OCI-LY7 (cell line): Measurements from ENCODE around the gene GIGYF1. TPM values are rescaled to one million over a fixed set of nuclear protein-coding genes. Genes with fewer than 3 reads are reported as not detected.

ENCODE experiments used
- BruUV-seq: library from RNA; stranded (reverse); fragments of 400-500 nt; replicated peaks from 2 replicates; lab custom pipeline; 2021; lab: Mats Ljungman, UMichigan
- CTCF ChIA-PET: fragments of 300-600 bp; sonication (Branson Sonifier 250); formaldehyde crosslinking; loops from one replicate; lab custom pipeline; 2022; ENCODE audit warnings: antibody characterized with exemption; ENCODE audit not compliant: unreplicated experiment; lab: Charles Lee
- POLR2A ChIA-PET: fragments of 300-600 bp; sonication (Branson Sonifier 250); formaldehyde crosslinking; loops from one replicate; lab custom pipeline; 2022; ENCODE audit warnings: antibody characterized with exemption; lab: Charles Lee
- DNase-seq: peaks from one replicate; pipeline ENCODE4 v3.0.0-alpha.2; 2015; ENCODE audit warnings: low spot score
- H2AFZ ChIP-seq: fragments of 200-600 bp; sonication (generic), shearing (Covaris generic); 2 replicates; pipeline ENCODE4 v1.6.1; 2014; ENCODE audit warnings: mild to moderate bottlenecking, antibody characterized with exemption, low read length, moderate library complexity
- H3K27ac ChIP-seq: fragments of 200-600 bp; sonication (generic); 2 replicates; pipeline ENCODE4 v1.5.1; 2014; ENCODE audit warnings: mixed run types, low read depth, mild to moderate bottlenecking, moderate library complexity, low read length, inconsistent platforms; ENCODE audit not compliant: poor library complexity, severe bottlenecking
- H3K36me3 ChIP-seq: fragments of 200-600 bp; sonication (generic); 2 replicates; pipeline ENCODE4 v1.6.1; 2014; ENCODE audit warnings: mild to moderate bottlenecking, antibody characterized with exemption, low read length, moderate library complexity, mixed read lengths; ENCODE audit not compliant: insufficient read depth
- H3K4me1 ChIP-seq: fragments of 200-600 bp; sonication (generic); 2 replicates; pipeline ENCODE4 v1.5.1; 2014; ENCODE audit warnings: mild to moderate bottlenecking, low read length; ENCODE audit not compliant: insufficient read depth, poor library complexity, severe bottlenecking
- H3K4me2 ChIP-seq: fragments of 200-600 bp; sonication (generic); 2 replicates; pipeline ENCODE4 v1.6.1; 2014; ENCODE audit warnings: mild to moderate bottlenecking, low read length
- H3K4me3 ChIP-seq: fragments of 200-600 bp; sonication (generic); 2 replicates; pipeline ENCODE4 v1.5.1; 2014; ENCODE audit warnings: mild to moderate bottlenecking, low read depth, low read length; ENCODE audit not compliant: poor library complexity, severe bottlenecking
- H3K79me2 ChIP-seq: fragments of 200-600 bp; sonication (generic); 2 replicates; pipeline ENCODE4 v1.6.1; 2016; ENCODE audit warnings: low read depth, mild to moderate bottlenecking, low read length, moderate library complexity, mixed read lengths; ENCODE audit not compliant: insufficient read depth
- H3K9me2 ChIP-seq: fragments of 200-600 bp; sonication (generic); 2 replicates; pipeline ENCODE4 v1.6.1; 2016; ENCODE audit warnings: mild to moderate bottlenecking, low read length, mixed read lengths; ENCODE audit not compliant: insufficient read depth
- H3K9me3 ChIP-seq: fragments of 200-600 bp; sonication (generic); 2 replicates; pipeline ENCODE4 v1.6.1; 2014; ENCODE audit warnings: mild to moderate bottlenecking, mixed run types, low read length, mixed read lengths
- H4K20me1 ChIP-seq: fragments of 200-600 bp; sonication (generic); 2 replicates; pipeline ENCODE4 v1.6.1; 2014; ENCODE audit warnings: mild to moderate bottlenecking, antibody characterized with exemption, low read length, moderate library complexity, mixed read lengths; ENCODE audit not compliant: insufficient read depth
- EZH2phosphoT487 ChIP-seq: fragments of 200-600 bp; sonication (generic); IDR thresholded peaks from 2 replicates; pipeline ENCODE4 v1.6.1; 2018; ENCODE audit warnings: low read depth, borderline replicate concordance, mild to moderate bottlenecking, mixed run types, antibody characterized with exemption, low read length, moderate library complexity, mixed read lengths
- intact Hi-C: fragments of 100-400 bp; cut with micrococcal nuclease; formaldehyde crosslinking; loops from one replicate; pipeline ENCODE4 v1.10.0; 2022; ENCODE audit not compliant: unreplicated experiment
- total RNA-seq, 2 experiments: library from RNA; depleted of rRNA in 1 of 2; stranded (reverse); fragments of >200 nt in 1 of 2; shearing (Covaris generic) in 1 of 2; gene quantifications; 2 replicates each; pipeline ENCODE4 v1.2.3, GENCODE V29; 2014 to 2022
- TF ChIP-seq, protein P1 (sequence below): fragments of 200-600 bp; sonication (generic); conservative IDR thresholded peaks from 2 replicates; pipeline ENCODE4 v1.5.1; 2014; ENCODE audit warnings: mild to moderate bottlenecking, antibody characterized with exemption, low read length, moderate library complexity, mixed read lengths

Gene GIGYF1
- total RNA-seq, 2 experiments from 2014 or later = 40.2 to 52.0 TPM

DNA sequence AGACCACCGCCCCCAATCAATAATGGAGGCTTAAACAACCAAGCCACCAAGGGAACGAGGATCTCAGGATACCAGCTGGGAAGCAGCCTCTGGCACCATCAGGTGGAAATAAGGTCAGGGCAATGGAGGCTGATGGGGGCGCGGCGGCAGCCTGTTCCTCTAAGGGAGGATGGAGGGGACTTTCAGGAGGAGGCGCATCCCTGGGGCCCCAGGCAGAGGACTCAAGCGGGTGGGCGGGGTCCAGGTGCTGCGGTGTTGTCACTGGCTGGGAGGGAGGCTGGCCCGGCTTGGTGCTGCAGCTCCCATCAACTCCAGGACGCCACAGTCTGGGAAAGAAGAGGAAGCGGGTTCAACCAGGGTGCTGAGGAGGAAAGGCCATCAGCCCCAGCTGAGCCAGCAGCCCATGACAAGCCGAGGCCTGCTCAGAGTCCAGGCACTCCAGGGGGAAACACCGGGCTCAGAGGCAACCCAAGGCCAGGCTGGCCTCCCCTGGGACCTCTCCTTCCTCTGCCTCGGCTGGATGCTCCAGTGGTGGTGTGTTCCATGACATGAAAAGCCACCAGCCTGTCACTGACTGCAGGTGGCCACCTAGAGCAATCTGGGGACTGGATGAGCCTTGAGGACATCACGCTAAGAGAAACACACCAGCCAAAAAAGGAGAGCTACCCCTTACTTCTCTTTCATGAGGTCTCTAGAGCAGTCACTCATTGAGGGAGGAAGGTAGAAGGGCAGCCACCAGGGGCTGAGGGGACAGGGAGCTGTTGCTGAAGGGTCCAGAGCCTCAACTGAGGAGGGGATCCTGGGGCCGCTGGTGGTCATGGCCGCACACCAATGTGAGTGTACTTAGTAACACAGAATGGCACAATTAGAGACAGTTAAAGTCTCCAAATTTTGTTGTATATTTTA is 4.6 kb downstream of the GIGYF1 start:
- H3K4me1 ChIP-seq = peaks cover 25% of the 10 kb centered on the region

DNA sequence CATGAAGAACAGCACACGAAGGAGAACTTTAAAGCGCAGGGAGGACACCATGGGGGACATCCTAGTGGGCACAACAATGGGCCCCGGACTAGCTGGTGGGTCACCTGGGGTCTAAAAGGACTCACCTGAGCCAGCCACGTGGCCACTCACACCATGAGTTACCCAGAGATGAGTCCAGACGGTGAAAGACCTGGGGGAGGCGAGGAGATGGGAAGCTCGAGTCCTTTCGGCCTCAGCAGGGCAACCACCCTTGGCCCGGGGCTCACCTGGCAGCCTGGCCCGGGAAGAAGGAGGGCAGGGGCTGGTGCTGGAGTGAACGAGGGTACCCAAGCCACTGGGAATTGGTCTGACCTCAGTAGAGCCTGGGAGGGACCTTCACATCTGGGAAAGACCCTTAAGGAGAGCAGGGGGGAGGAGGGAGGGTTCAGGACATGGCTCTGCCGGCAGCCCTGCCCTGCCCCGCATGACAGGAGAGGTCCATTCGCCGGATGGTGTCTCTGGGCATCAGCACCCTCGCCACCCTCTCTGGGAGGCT is 5.7 kb downstream of the GIGYF1 start:
- H3K4me1 ChIP-seq = peaks cover 23% of the 10 kb centered on the region
- no peak for TF ChIP-seq EZH2phosphoT487
- TF ChIP-seq, protein P1, sequence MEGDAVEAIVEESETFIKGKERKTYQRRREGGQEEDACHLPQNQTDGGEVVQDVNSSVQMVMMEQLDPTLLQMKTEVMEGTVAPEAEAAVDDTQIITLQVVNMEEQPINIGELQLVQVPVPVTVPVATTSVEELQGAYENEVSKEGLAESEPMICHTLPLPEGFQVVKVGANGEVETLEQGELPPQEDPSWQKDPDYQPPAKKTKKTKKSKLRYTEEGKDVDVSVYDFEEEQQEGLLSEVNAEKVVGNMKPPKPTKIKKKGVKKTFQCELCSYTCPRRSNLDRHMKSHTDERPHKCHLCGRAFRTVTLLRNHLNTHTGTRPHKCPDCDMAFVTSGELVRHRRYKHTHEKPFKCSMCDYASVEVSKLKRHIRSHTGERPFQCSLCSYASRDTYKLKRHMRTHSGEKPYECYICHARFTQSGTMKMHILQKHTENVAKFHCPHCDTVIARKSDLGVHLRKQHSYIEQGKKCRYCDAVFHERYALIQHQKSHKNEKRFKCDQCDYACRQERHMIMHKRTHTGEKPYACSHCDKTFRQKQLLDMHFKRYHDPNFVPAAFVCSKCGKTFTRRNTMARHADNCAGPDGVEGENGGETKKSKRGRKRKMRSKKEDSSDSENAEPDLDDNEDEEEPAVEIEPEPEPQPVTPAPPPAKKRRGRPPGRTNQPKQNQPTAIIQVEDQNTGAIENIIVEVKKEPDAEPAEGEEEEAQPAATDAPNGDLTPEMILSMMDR = no peak
- ChIA-PET POLR2A (interaction anchor here (1.0 to 1.1 kb wide), 2 partner anchors 54 to 519 kb away, joined by 3 to 4 read pairs; no protein-coding TSS in a partner anchor), CTCF (no interaction called here)
- H2AFZ ChIP-seq = no peak overlapping the region
- no peak overlapping the region for H3K27ac ChIP-seq
- peaks cover 18% of the 10 kb centered on the region for H4K20me1 ChIP-seq
- H3K4me3 ChIP-seq = no peak overlapping the region
- BruUV-seq = no TSS peak
- no peaks in the 10 kb centered on the region for H3K9me3 ChIP-seq
- no peaks in the 10 kb centered on the region for H3K9me2 ChIP-seq
- DNase-seq = no peak
- peaks cover 42% of the 10 kb centered on the region for H3K79me2 ChIP-seq
- peaks cover 73% of the 10 kb centered on the region for H3K36me3 ChIP-seq
- intact Hi-C loops = no loop called here
- no peak overlapping the region for H3K4me2 ChIP-seq

More for the DNA sequence above, 4.6 kb downstream of the GIGYF1 start:
- TF ChIP-seq EZH2phosphoT487 = no peak
- TF ChIP-seq, protein P1 = no peak
- no peak for DNase-seq
- H2AFZ ChIP-seq = no peak overlapping the region
- H3K4me3 ChIP-seq = no peak overlapping the region
- peaks cover 45% of the 10 kb centered on the region for H3K79me2 ChIP-seq
- no peaks in the 10 kb centered on the region for H3K9me3 ChIP-seq
- H3K9me2 ChIP-seq = no peaks in the 10 kb centered on the region
- intact Hi-C loops = loop anchor here (5.0 kb wide), 1 partner anchor 212 kb away; the partner anchor contains the start of gene TSC22D4
- no peak overlapping the region for H3K27ac ChIP-seq
- BruUV-seq = no TSS peak
- peaks cover 18% of the 10 kb centered on the region for H4K20me1 ChIP-seq
- H3K4me2 ChIP-seq = no peak overlapping the region
- POLR2A ChIA-PET = interaction anchor here (1.0 to 1.1 kb wide), 2 partner anchors 55 to 518 kb away, joined by 3 to 4 read pairs; no protein-coding TSS in a partner anchor
- CTCF ChIA-PET = no interaction called here
- peaks cover 62% of the 10 kb centered on the region for H3K36me3 ChIP-seq
